H1 (cell line): Measurements from ENCODE around the gene NAB1. TPM values are rescaled to one million over a fixed set of nuclear protein-coding genes. Genes with fewer than 3 reads are reported as not detected.

Experiments
- CTCF ChIA-PET: fragments of 300-600 bp; sonication (Branson Sonifier 250); formaldehyde crosslinking; loops from one replicate; lab custom pipeline; 2021; ENCODE audit not compliant: partially characterized antibody; lab: Charles Lee
- POLR2A ChIA-PET: fragments of 300-600 bp; sonication (Branson Sonifier 250); formaldehyde crosslinking; loops from one replicate; lab custom pipeline; 2021; ENCODE audit warnings: inconsistent platforms; ENCODE audit not compliant: partially characterized antibody; lab: Charles Lee
- DNase-seq, 2 experiments: peaks; one replicate each; pipeline versions ENCODE4 v3.0.0 to v3.0.0-alpha.2; 2010 to 2022; ENCODE audit warnings: low spot score in 2 of 2, low read depth in 1 of 2, mixed read lengths in 1 of 2
- FAIRE-seq: peaks from 2 replicates; lab custom pipeline; 2011; peaks lifted over from hg19 to GRCh38; lab: Jason Lieb, UNC
- H2AFZ ChIP-seq: 2 replicates; pipeline ENCODE4 v1.8.1; 2012; ENCODE audit warnings: low read length, inconsistent platforms
- H2AK5ac ChIP-seq: 2 replicates; pipeline ENCODE4 v1.6.1; 2013; ENCODE audit warnings: low read depth, low read length
- H2BK120ac ChIP-seq: replicated peaks from 2 replicates; pipeline ENCODE3; 2013; ENCODE audit warnings: low read depth, low read length, inconsistent platforms
- H2BK12ac ChIP-seq: 2 replicates; pipeline ENCODE4 v1.6.1; 2013; ENCODE audit warnings: low read depth, low read length
- H2BK15ac ChIP-seq: 2 replicates; pipeline ENCODE4 v1.6.1; 2013; ENCODE audit warnings: low read length
- H2BK20ac ChIP-seq: 2 replicates; pipeline ENCODE4 v1.6.1; 2013; ENCODE audit warnings: low read length
- H2BK5ac ChIP-seq: 2 replicates; pipeline ENCODE4 v1.6.1; 2013; ENCODE audit warnings: low read depth, low read length
- H3K14ac ChIP-seq: 2 replicates; pipeline ENCODE4 v1.6.1; 2013; ENCODE audit warnings: inconsistent platforms; ENCODE audit not compliant: insufficient read length
- H3K18ac ChIP-seq: 2 replicates; pipeline ENCODE4 v1.6.1; 2013; ENCODE audit warnings: low read length; ENCODE audit errors: extremely low read depth
- H3K23ac ChIP-seq: 2 replicates; pipeline ENCODE4 v1.6.1; 2013; ENCODE audit warnings: inconsistent platforms; ENCODE audit not compliant: insufficient read length
- H3K23me2 ChIP-seq: 2 replicates; pipeline ENCODE4 v1.6.1; 2013; ENCODE audit warnings: low read depth, low read length
- H3K27ac ChIP-seq: 2 replicates; pipeline ENCODE4 v1.6.1; 2011; ENCODE audit warnings: low read depth, low read length, inconsistent platforms
- H3K27me3 ChIP-seq, 4 experiments: replicated peaks in 1 of 4; 1 replicate in 1 of 4; 2 replicates in 3 of 4; pipeline versions ENCODE4 v1.6.1 to v1.8.1; 2011 to 2013; ENCODE audit warnings: low read length in 3 of 4, mild to moderate bottlenecking in 3 of 4, inconsistent platforms in 2 of 4, mixed read lengths in 2 of 4, moderate library complexity in 1 of 4; ENCODE audit not compliant: control insufficient read depth in 3 of 4, insufficient read depth in 3 of 4; ENCODE audit errors: extremely low read depth in 1 of 4
- H3K36me3 ChIP-seq, 4 experiments: 2 replicates each; pipeline versions ENCODE4 v1.6.1 to v1.8.1; 2011 to 2013; ENCODE audit warnings: mild to moderate bottlenecking in 4 of 4, low read length in 3 of 4, moderate library complexity in 2 of 4, control low read depth in 1 of 4, inconsistent platforms in 1 of 4; ENCODE audit not compliant: insufficient read depth in 4 of 4, control insufficient read depth in 2 of 4
- H3K4ac ChIP-seq: replicated peaks from 2 replicates; pipeline ENCODE3; 2013; ENCODE audit warnings: low read length, low read depth, mixed read lengths, inconsistent platforms; ENCODE audit not compliant: insufficient read length
- H3K4me1 ChIP-seq, 4 experiments: replicated peaks in 1 of 4; 1 replicate in 1 of 4; 2 replicates in 3 of 4; pipeline versions ENCODE4 v1.6.1 to v1.8.1; 2011 to 2013; ENCODE audit warnings: low read length in 3 of 4, inconsistent platforms in 2 of 4, mixed read lengths in 1 of 4; ENCODE audit not compliant: insufficient read depth in 4 of 4, control insufficient read depth in 3 of 4
- H3K4me2 ChIP-seq, 2 experiments: 2 replicates each; pipeline versions ENCODE4 v1.6.1 to v1.8.1; 2011 to 2013; ENCODE audit warnings: low read depth in 2 of 2, low read length in 2 of 2, control low read depth in 1 of 2, inconsistent platforms in 1 of 2, mild to moderate bottlenecking in 1 of 2; ENCODE audit not compliant: insufficient read depth in 1 of 2
- H3K4me3 ChIP-seq, 4 experiments: fragments of 200-600, 300-600 bp in 1 of 4; sonication (generic), shearing (Covaris generic), sonication (Bioruptor Twin) in 1 of 4; 2 replicates each; pipeline versions ENCODE4 v1.5.1 to v1.8.1; 2011 to 2016; ENCODE audit warnings: low read length in 4 of 4, low read depth in 3 of 4, control low read depth in 2 of 4, inconsistent platforms in 2 of 4, mild to moderate bottlenecking in 2 of 4, mixed read lengths in 1 of 4, moderate library complexity in 1 of 4; ENCODE audit not compliant: insufficient read depth in 2 of 4; ENCODE audit errors: extremely low read depth in 1 of 4
- H3K56ac ChIP-seq: replicated peaks from 2 replicates; pipeline ENCODE3; 2013; ENCODE audit warnings: low read depth, mild to moderate bottlenecking, mixed read lengths, low read length, inconsistent platforms; ENCODE audit not compliant: insufficient read length
- H3K79me1 ChIP-seq: 2 replicates; pipeline ENCODE4 v1.6.1; 2013; ENCODE audit warnings: low read depth, low read length, control low read depth
- H3K79me2 ChIP-seq, 2 experiments: 2 replicates each; pipeline versions ENCODE4 v1.6.1 to v1.8.1; 2012 to 2013; ENCODE audit warnings: low read length in 2 of 2, mild to moderate bottlenecking in 2 of 2, inconsistent platforms in 1 of 2; ENCODE audit not compliant: insufficient read depth in 2 of 2, control insufficient read depth in 1 of 2
- H3K9ac ChIP-seq, 4 experiments: replicated peaks in 1 of 4; 1 replicate in 1 of 4; 2 replicates in 3 of 4; pipeline versions ENCODE4 v1.6.1 to v1.8.1; 2011 to 2013; ENCODE audit warnings: low read depth in 3 of 4, low read length in 3 of 4, control low read depth in 2 of 4, mild to moderate bottlenecking in 2 of 4, moderate library complexity in 2 of 4, inconsistent platforms in 1 of 4; ENCODE audit errors: extremely low read depth in 1 of 4
- H3K9me3 ChIP-seq, 2 experiments: 2 replicates each; pipeline versions ENCODE4 v1.6.1 to v1.8.1; 2012 to 2013; ENCODE audit warnings: mild to moderate bottlenecking in 2 of 2, moderate library complexity in 2 of 2, control low read depth in 1 of 2, inconsistent platforms in 1 of 2, low read depth in 1 of 2, low read length in 1 of 2, mixed read lengths in 1 of 2; ENCODE audit not compliant: insufficient read depth in 2 of 2
- H4K20me1 ChIP-seq, 2 experiments: replicated peaks in 1 of 2; 2 replicates each; pipeline versions ENCODE3 to v1.8.1; 2011 to 2013; ENCODE audit warnings: inconsistent platforms in 2 of 2, low read length in 2 of 2, mild to moderate bottlenecking in 1 of 2; ENCODE audit not compliant: insufficient read depth in 2 of 2, control insufficient read depth in 1 of 2
- H4K5ac ChIP-seq: 2 replicates; pipeline ENCODE4 v1.6.1; 2013; ENCODE audit warnings: low read length, low read depth, mixed read lengths, inconsistent platforms; ENCODE audit not compliant: insufficient read length
- H4K8ac ChIP-seq: 2 replicates; pipeline ENCODE4 v1.8.0; 2013; ENCODE audit warnings: mild to moderate bottlenecking, moderate library complexity, low read length, inconsistent platforms; ENCODE audit not compliant: insufficient read depth; ENCODE audit errors: extremely low read depth
- H4K91ac ChIP-seq: replicated peaks from 2 replicates; pipeline ENCODE3; 2013; ENCODE audit warnings: low read length, mixed read lengths, inconsistent platforms; ENCODE audit not compliant: insufficient read length
- CBX8 ChIP-seq: fragments of 300-800, 300-1000 bp; sonication (generic); IDR thresholded peaks from 2 replicates; pipeline ENCODE4 v1.7.1; 2016; ENCODE audit warnings: low read depth, low read length, borderline replicate concordance
- CHD1 ChIP-seq: IDR thresholded peaks from 2 replicates; pipeline ENCODE4 v1.6.1; 2012; ENCODE audit warnings: low read depth, low read length, improper control_type of control experiment
- E2F6 ChIP-seq: IDR thresholded peaks from 2 replicates; pipeline ENCODE4 v1.6.1; 2012; ENCODE audit warnings: inconsistent platforms
- GTF2F1 ChIP-seq: IDR thresholded peaks from 2 replicates; pipeline ENCODE4 v1.6.1; 2012; ENCODE audit warnings: low read depth, low read length, improper control_type of control experiment, borderline replicate concordance
- MAFK ChIP-seq: IDR thresholded peaks from 2 replicates; pipeline ENCODE4 v1.6.1; 2012; ENCODE audit warnings: low read depth, mild to moderate bottlenecking, improper control_type of control experiment, low read length
- PHF8 ChIP-seq: fragments of 200-600 bp; sonication (generic); conservative IDR thresholded peaks from 2 replicates; pipeline ENCODE4 v1.7.1; 2012; ENCODE audit warnings: low read depth, mild to moderate bottlenecking, inconsistent platforms, low read length, moderate library complexity
- RBBP5 ChIP-seq: IDR thresholded peaks from 2 replicates; pipeline ENCODE4 v1.7.1; 2012; ENCODE audit warnings: low read depth, mild to moderate bottlenecking, inconsistent platforms, low read length, moderate library complexity, borderline replicate concordance
- RXRA ChIP-seq: IDR thresholded peaks from 2 replicates; pipeline ENCODE4 v1.6.1; 2011; ENCODE audit warnings: low read depth, mild to moderate bottlenecking, low read length, moderate library complexity; ENCODE audit not compliant: insufficient read depth
- SAP30 ChIP-seq: fragments of 300-600 bp; sonication (generic); IDR thresholded peaks from 2 replicates; pipeline ENCODE4 v1.7.1; 2012; ENCODE audit warnings: low read length, moderate library complexity, mild to moderate bottlenecking, inconsistent platforms; ENCODE audit not compliant: insufficient read depth, insufficient replicate concordance
- SP2 ChIP-seq: IDR thresholded peaks from 2 replicates; pipeline ENCODE4 v1.6.1; 2012; ENCODE audit warnings: mild to moderate bottlenecking, low read length, inconsistent platforms
- SUZ12 ChIP-seq: fragments of 200-600 bp; sonication (generic); IDR thresholded peaks from 2 replicates; pipeline ENCODE4 v1.6.1; 2012; ENCODE audit warnings: mild to moderate bottlenecking, inconsistent platforms, low read length, moderate library complexity, mixed read lengths
- TAF1 ChIP-seq: IDR thresholded peaks from 2 replicates; pipeline ENCODE4 v1.6.1; 2011; ENCODE audit warnings: mild to moderate bottlenecking, low read depth, low read length
- TAF7 ChIP-seq: optimal IDR thresholded peaks from 2 replicates; pipeline ENCODE3; 2011; ENCODE audit warnings: low read depth, mild to moderate bottlenecking, inconsistent platforms, low read length, moderate library complexity, borderline replicate concordance
- ZNF274 ChIP-seq: IDR thresholded peaks from 2 replicates; pipeline ENCODE4 v1.7.0; 2012; ENCODE audit warnings: low read length, borderline replicate concordance; ENCODE audit errors: extremely low read depth
- WGBS, 2 experiments: shearing (Covaris generic) in 1 of 2; methylation state at CpG; one replicate each; pipeline versions ENCODE4 v1.1.6 to v1.1.7; 2013 to 2015; ENCODE audit warnings: low lambda C conversion rate in 2 of 2, mixed read lengths in 2 of 2, inconsistent platforms in 1 of 2, low coverage in 1 of 2, missing lambda C conversion rate in 1 of 2; ENCODE audit not compliant: insufficient replicate concordance in 2 of 2, insufficient coverage in 1 of 2, insufficient read length in 1 of 2; ENCODE audit errors: extremely low coverage in 1 of 2, missing lambda C conversion rate in 1 of 2; 5-methylcytosine and 5-hydroxymethylcytosine counted together
- polyA plus RNA-seq, 7 experiments: library from polyadenylated mRNA; depleted of rRNA in 3 of 7; stranded (reverse) in 5 of 7; unstranded in 2 of 7; fragments of >200 nt in 5 of 7; fragments of 200-250 nt in 2 of 7; gene quantifications; 1 replicate in 5 of 7; 2 replicates in 1 of 7; 4 replicates in 1 of 7; pipeline versions ENCODE4 v1.2.1 to v1.2.3, GENCODE V29; 2011 to 2013; ENCODE audit warnings: missing spikeins in 2 of 7, mixed read lengths in 2 of 7
- total RNA-seq: library from RNA; stranded (reverse); fragmentation: NEBNext Ultra II Directional; extraction: Animal tissue kit (Norgen Biotek cat#: 25700); gene quantifications from 2 replicates; pipeline ENCODE4 v1.2.1, GENCODE V29; 2021

Gene NAB1
- total and polyA plus RNA-seq, 2 of the 8 experiments (the other 6 are each of a cell fraction or from before 2014, with no cell fraction given): 8.5 to 28.6 TPM

DNA sequence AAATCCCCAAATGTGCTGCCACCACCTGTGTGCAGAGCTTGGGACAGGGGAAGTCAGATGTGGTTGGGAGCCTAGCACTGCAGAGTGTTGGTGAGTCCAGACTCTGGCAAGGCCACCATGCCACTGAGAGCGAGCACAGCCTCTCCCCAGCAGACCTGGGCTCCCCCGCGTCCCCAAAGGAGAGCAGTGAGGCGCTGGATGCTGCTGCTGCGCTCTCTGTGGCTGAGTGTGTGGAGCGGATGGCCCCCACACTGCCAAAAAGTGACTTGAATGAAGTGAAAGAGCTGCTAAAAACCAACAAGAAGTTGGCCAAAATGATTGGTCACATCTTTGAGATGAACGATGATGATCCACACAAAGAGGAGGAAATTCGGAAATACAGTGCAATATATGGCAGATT is 10.7 kb downstream of the NAB1 start:
- Histone ChIP-seq H3K14ac (no peak overlapping the region), H3K27me3 (no peaks in the 10 kb centered on the region), H3K23ac (no peak overlapping the region), H3K36me3 (no peaks in the 10 kb centered on the region), H3K4ac (no peak overlapping the region), H2BK20ac (no peak overlapping the region), H3K4me2 (no peak overlapping the region), H3K18ac (no peak overlapping the region), H2AFZ (no peak overlapping the region), H2BK5ac (no peak overlapping the region), H2BK120ac (no peak overlapping the region), H3K4me3 (no peak overlapping the region), H4K8ac (no peak overlapping the region), H3K23me2 (no peaks in the 10 kb centered on the region), H3K79me1 (no peaks in the 10 kb centered on the region), H2BK15ac (no peak overlapping the region), H3K9me3 (no peaks in the 10 kb centered on the region), H4K5ac (peak overlapping the region; percentile 22), H4K91ac (no peak overlapping the region), H2AK5ac (no peak overlapping the region), H3K79me2 (peaks cover 0 to 38% of the 10 kb centered on the region in 2 experiments; a peak in 2 of 4 replicates), H3K27ac (no peak overlapping the region), H3K4me1 (peaks cover 0 to 12% (median 6%) of the 10 kb centered on the region in 4 experiments; a peak in 2 of 7 replicates), H3K9ac (no peak overlapping the region), H4K20me1 (peaks cover 0 to 4% of the 10 kb centered on the region in 2 experiments), H2BK12ac (no peak overlapping the region), H3K56ac (no peak overlapping the region)
- ChIA-PET POLR2A (no interaction called here), CTCF (interaction anchor here (1.0 kb wide), 1 partner anchor 21 kb away, joined by 3 read pairs; no protein-coding TSS in a partner anchor)
- WGBS, 2 experiments: 95% methylated on average over 8 of the region's 8 CpGs; no CpG with 5 or more reads in 1 of the 2 experiments
- DNase-seq (no peak), FAIRE-seq (no peak)
- TF ChIP-seq GTF2F1: no peak
- no peak for TF ChIP-seq PHF8
- TF ChIP-seq RBBP5: no peak
- no peak for TF ChIP-seq SAP30
- TF ChIP-seq TAF1: no peak
- TF ChIP-seq SUZ12: no peak
- no peak for TF ChIP-seq CBX8
- TF ChIP-seq ZNF274: no peak
- no peak for TF ChIP-seq E2F6
- no peak for TF ChIP-seq TAF7
- no peak for TF ChIP-seq RXRA
- TF ChIP-seq CHD1: no peak
- TF ChIP-seq SP2: no peak
- TF ChIP-seq MAFK: no peak
